ENCODE data around the gene PER1.

Gene PER1

DNA sequence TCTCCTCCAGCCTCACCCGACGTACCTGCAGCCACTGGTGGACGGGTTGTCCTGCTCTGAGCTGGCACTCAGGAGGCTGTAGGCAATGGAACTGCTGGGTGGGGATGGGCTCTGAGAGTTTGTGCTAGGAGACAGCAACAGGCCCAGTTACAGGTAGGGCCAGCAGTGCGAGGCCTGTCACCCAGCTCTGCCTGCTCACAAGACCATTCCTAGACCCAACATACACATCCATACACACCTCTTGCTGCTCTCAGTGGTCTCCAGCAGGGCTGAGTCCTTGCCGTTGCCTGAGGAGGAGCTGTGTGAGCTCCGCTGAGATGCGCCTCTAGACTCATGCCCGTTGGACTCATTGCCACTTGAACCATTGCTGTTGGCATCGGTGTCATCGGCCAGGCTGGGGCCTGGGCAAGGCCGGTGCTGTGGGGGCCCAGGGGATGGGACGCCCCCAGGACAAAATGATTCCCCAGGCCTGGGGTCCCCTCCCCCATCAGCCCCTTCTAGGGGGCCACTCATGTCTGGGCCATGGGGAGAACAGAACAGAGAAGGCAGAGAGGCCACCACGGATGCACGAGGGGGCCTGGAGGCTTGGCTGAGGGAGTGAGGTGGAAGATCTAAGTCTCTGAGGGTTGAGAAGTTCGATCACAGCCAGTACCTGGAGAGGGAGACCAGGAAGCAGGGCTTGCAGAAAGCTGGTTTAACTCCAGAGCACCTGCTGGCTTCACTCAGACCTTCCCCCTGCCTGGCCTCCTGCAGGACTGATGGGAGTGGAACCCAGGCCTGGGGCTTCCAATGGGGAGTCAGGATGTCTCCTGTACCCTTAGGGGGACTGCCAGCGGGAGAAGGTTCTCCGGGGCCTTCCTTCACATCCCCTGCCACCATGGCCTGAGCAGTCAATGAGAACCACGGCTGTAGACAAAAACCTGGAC is 1.7 kb downstream of the PER1 start:
- no peak for DNase-seq (ENCODE audit: low spot score)
- TF ChIP-seq, protein P1, sequence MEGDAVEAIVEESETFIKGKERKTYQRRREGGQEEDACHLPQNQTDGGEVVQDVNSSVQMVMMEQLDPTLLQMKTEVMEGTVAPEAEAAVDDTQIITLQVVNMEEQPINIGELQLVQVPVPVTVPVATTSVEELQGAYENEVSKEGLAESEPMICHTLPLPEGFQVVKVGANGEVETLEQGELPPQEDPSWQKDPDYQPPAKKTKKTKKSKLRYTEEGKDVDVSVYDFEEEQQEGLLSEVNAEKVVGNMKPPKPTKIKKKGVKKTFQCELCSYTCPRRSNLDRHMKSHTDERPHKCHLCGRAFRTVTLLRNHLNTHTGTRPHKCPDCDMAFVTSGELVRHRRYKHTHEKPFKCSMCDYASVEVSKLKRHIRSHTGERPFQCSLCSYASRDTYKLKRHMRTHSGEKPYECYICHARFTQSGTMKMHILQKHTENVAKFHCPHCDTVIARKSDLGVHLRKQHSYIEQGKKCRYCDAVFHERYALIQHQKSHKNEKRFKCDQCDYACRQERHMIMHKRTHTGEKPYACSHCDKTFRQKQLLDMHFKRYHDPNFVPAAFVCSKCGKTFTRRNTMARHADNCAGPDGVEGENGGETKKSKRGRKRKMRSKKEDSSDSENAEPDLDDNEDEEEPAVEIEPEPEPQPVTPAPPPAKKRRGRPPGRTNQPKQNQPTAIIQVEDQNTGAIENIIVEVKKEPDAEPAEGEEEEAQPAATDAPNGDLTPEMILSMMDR (IDR thresholded peaks at IDR 0.05; ENCODE audit: extremely low read depth, missing control alignments) = no peak

DNA sequence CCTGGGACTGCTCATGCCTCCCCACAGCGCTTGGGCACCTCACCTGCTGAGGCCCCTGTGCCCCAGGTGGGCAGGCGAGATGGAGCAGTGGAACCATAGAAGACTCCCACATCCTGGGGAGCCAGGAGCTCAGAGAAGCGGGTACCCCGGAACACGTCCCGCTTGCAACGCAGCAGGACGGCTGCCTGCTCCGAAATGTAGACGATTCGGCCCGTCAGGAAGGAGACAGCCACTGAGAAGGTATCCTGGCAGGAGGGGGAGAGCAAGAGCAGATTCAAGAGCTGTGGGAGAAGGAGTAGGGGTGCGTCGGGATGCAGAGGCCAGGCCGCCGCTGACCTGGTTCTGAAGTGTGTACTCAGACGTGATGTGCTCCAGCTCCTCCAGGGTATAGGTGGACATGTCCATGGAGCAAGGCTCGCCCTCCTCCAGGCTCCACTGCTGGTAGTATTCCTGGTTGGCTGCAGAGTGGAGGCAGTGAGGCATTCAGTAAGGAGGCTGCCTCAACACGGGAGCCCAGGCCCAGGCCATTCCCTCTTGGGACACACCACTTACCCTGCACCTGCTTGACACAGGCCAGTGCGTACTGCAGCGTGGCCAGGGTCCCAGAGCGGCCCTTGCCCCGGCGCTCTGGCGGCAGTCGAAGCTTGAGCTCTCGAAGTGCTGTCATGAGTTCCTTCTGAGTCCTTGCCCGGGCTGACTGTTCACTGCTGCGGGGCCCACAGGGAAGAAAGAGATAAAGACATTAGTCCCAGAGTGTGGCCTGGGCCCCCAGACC is 2.6 kb downstream of the PER1 start:
- DNase-seq (ENCODE audit: low spot score) = no peak
- TF ChIP-seq, protein P1 (IDR thresholded peaks at IDR 0.05; ENCODE audit: extremely low read depth, missing control alignments) = no peak

DNA sequence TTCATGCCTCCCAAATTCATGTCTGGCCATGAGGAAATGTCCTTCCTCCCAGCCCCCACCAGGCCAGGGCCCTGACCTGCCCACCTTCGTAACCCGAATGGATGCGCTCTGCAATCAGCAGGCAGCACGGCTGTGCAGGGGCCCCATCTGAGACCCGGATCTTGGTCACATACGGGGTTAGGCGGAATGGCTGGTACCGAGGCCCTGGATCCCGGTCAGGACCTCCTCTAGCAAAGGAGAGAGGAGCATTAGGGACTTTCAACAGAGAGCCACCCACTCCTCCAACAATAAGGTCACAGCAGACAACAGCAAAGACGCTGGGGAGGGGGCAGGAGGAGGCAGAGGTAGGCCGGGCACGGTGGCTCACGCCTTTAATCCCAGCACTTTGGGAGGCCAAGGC is 3.6 kb downstream of the PER1 start:
- TF ChIP-seq, protein P1 (IDR thresholded peaks at IDR 0.05; ENCODE audit: extremely low read depth, missing control alignments) = no peak
- DNase-seq (ENCODE audit: low spot score) = no peak

DNA sequence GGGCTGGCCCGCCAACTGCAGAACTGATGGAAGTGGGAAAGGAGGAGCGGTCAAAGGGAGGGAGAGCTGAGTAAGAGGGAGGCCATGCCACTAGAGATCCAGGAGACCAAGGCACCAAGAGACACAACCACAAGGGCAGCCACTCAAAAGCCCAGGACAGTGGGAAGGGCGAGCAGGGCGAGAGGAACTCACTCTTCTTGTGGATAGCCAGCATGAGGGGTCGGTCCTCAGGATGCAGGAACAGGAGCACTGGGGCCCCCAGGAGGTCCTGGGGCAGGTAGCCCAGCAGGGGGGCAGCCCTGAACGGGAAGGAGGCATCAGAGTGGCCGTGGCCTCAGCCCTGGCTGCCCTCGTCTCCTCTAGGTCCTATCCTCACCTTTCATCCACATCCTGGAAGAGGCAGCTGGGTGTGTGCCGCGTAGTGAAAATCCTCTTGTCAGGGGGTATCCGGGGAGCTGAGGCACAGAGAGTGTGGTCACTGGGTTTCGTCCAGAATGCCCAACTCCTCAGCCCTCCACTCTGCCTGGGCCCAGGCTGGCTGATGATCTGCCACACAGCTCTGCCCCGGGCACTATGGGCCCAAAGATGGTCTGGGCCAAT is 4.3 kb downstream of the PER1 start:
- no peak for DNase-seq (ENCODE audit: low spot score)
- TF ChIP-seq, protein P1 (IDR thresholded peaks at IDR 0.05; ENCODE audit: extremely low read depth, missing control alignments) = no peak

DNA sequence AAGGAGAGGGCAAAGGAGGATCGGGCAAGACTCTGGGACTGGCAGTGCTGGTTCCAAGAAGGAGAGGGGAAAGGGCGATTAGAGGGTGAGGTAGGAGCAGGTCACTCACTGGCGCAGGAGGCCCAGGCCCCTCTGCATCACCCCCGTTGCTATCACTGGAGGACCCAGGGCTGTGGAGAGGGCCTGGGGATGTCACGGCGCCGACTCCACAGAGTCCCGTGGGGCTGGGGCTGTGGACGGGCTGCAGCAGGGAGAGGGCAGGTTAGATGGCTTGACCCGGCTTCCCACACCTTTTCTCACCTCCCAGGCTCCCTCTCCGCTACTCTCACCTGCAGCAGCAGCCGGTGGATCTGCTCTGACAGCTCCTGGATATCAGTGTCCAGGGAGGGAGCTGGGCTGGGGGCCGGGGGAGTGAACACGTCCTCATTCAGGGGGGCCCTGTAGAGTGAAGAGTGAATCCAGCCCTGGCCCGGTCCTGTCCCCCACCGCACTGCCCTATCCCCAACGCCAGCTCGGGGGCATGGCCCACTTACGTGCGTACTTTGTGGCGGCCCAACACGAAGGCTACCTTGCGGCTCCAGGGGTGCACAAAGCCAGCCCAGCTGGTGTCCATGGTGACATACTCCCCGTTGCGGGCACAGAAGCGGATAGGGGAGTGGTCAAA is 4.9 kb downstream of the PER1 start:
- TF ChIP-seq, protein P1 (IDR thresholded peaks at IDR 0.05; ENCODE audit: extremely low read depth, missing control alignments) = no peak
- DNase-seq (ENCODE audit: low spot score) = no peak

DNA sequence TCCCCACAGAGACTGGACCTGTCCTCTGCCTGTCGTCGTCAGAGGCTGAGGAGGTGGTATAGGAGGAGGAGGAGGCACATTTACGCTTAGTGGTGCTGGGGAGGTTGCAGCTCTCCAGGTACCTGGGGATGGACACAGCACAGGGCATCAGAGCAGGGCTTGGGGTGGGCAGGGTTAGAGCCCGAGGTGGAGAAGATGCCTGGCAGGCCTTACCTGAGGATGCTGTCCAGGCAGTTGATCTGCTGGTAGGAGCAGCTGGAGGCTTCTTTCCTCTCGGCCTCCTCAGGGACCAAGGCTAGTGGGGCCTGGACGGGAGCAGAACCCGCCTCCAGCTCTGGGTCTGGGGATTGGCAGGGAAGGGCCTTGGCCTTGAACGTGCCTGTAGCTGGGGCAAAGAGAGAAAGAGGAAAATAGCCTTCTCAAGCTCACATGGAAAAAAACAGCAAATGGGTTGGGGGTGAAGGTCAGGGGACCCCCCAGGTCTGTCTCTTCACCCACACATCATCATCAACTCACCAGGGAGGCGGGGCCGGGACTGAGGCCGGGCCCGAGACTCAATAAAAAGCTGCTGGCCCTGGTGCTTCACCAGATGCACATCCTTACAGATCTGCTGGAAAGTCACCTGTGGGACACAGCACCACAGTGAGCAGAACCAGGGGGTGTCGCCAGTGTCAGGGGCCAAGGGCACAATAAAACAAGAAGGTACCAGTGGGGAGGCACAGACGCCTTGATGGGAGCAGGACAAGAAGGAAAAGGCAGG is 5.6 kb downstream of the PER1 start:
- TF ChIP-seq, protein P1 (IDR thresholded peaks at IDR 0.05; ENCODE audit: extremely low read depth, missing control alignments) = no peak

More for the DNA sequence above, 5.6 kb downstream of the PER1 start:
- DNase-seq (ENCODE audit: low spot score) = no peak
